ENCODE measurements around the gene TRIM29. TPM values are rescaled to one million over a fixed set of nuclear protein-coding genes. Genes with fewer than 3 reads are reported as not detected.
"Not testable (repeated sequence)": the region's sequence is repeated elsewhere in the genome, so short reads cannot be mapped to it uniquely, and the experiment has no call there.

The TRIM29 gene
- total RNA-seq, 4 donors from 2014 or later, result 1.3 to 5.7 (median 3.0) TPM

GRCh38 chr11:120144501-120144900 lies 6.6 kb upstream of the TRIM29 start:
- no peak for TF ChIP-seq CTCF (IDR thresholded peaks at IDR 0.05)
- ATAC-seq (ENCODE audit: low FRiP score), result no peak
- no peak for DNase-seq (ENCODE audit: low spot score)

GRCh38 chr11:120143472-120143871 lies 5.6 kb upstream of the TRIM29 start:
- DNase-seq (ENCODE audit: low spot score); ATAC-seq (ENCODE audit: low FRiP score): not testable (repeated sequence)

- no peak for TF ChIP-seq CTCF (IDR thresholded peaks at IDR 0.05)
- DNase-seq (ENCODE audit: low spot score), result no peak
- no peak for ATAC-seq (ENCODE audit: low FRiP score)
These were observed 4.7 kb upstream of the TRIM29 start for GRCh38 chr11:120142441-120143100.

GRCh38 chr11:120141768-120142423 lies 4.0 kb upstream of the TRIM29 start:
- no peak for ATAC-seq (ENCODE audit: low FRiP score)
- DNase-seq (ENCODE audit: low spot score), result no peak
- TF ChIP-seq CTCF (IDR thresholded peaks at IDR 0.05), result no peak

GRCh38 chr11:120141113-120141767 lies 3.3 kb upstream of the TRIM29 start:
- TF ChIP-seq CTCF (IDR thresholded peaks at IDR 0.05), result no peak
- no peak for DNase-seq (ENCODE audit: low spot score)
- ATAC-seq (ENCODE audit: low FRiP score), result no peak

GRCh38 chr11:120139316-120140069 lies 1.6 kb upstream of the TRIM29 start:
- ATAC-seq (ENCODE audit: low FRiP score) (no peak), DNase-seq (ENCODE audit: low spot score) (no peak)
- no peak for TF ChIP-seq CTCF (IDR thresholded peaks at IDR 0.05)

GRCh38 chr11:120137187-120137610 lies 714 bp downstream of the TRIM29 start:
- no peak for TF ChIP-seq CTCF (IDR thresholded peaks at IDR 0.05)
- DNase-seq (ENCODE audit: low spot score), result no peak
- no peak for ATAC-seq (ENCODE audit: low FRiP score)

All from omental fat pad (tissue), 4 donors.